HepG2 (cell line): ENCODE results near the gene TSC22D1. TPM values are rescaled to one million over a fixed set of nuclear protein-coding genes. Genes with fewer than 3 reads are reported as not detected.

Experiments
- ATAC-seq: fragments of 200-7000 bp; cut with Tn5 transposase; 3 replicates; pipeline ENCODE4 v1.9.1; 2020; ENCODE audit warnings: mild to moderate bottlenecking, moderate library complexity
- BruUV-seq: library from RNA; stranded (reverse); fragments of 400-500 nt; replicated peaks from 2 replicates; lab custom pipeline; 2021; lab: Mats Ljungman, UMichigan
- CTCF ChIA-PET: fragments of 300-600 bp; formaldehyde crosslinking; extraction: SDS; loops from one replicate; lab custom pipeline; 2021; ENCODE audit warnings: low total read pairs, inconsistent platforms, low intra/inter-chr PET ratio; lab: Yijun Ruan, JAX
- POLR2A ChIA-PET: fragments of 350-600 bp; sonication (Branson Sonifier 250); formaldehyde crosslinking; loops from one replicate; lab custom pipeline; 2020; ENCODE audit warnings: antibody characterized with exemption, inconsistent platforms; lab: Yijun Ruan, JAX
- DNase-seq: peaks from one replicate; pipeline ENCODE4 v3.0.0-alpha.2; 2015; ENCODE audit warnings: low spot score
- FAIRE-seq: peaks from 3 replicates; lab custom pipeline; 2011; peaks lifted over from hg19 to GRCh38; lab: Jason Lieb, UNC
- H2AFZ ChIP-seq: one replicate; pipeline ENCODE4 v1.6.1; 2011; ENCODE audit warnings: low read length, inconsistent platforms
- H3K27ac ChIP-seq: fragments of 300-600 bp; 3 replicates; pipeline ENCODE4 v1.8.0; 2011; ENCODE audit warnings: mixed run types, mild to moderate bottlenecking, mixed read lengths, low read length, inconsistent platforms; ENCODE audit not compliant: insufficient read depth; ENCODE audit errors: extremely low read length
- H3K27me3 ChIP-seq, 2 experiments: fragments of 200-600 bp in 1 of 2; 2 replicates in 1 of 2; 3 replicates in 1 of 2; pipeline versions ENCODE4 v1.6.0 to v1.8.0; 2011; ENCODE audit warnings: low read length in 2 of 2, mild to moderate bottlenecking in 2 of 2, moderate library complexity in 2 of 2, inconsistent platforms in 1 of 2; ENCODE audit not compliant: insufficient read depth in 2 of 2, control insufficient read depth in 1 of 2
- H3K36me3 ChIP-seq, 2 experiments: fragments of 200-600 bp in 1 of 2; replicated peaks in 1 of 2; 2 replicates in 1 of 2; 3 replicates in 1 of 2; pipeline versions ENCODE4 v1.5.1 to v1.8.0; 2011; ENCODE audit warnings: low read length in 2 of 2, inconsistent platforms in 1 of 2; ENCODE audit not compliant: insufficient read depth in 2 of 2, control insufficient read depth in 1 of 2
- H3K4me1 ChIP-seq: 2 replicates; pipeline ENCODE4 v1.5.1; 2012; ENCODE audit warnings: low read length, inconsistent platforms; ENCODE audit not compliant: insufficient read depth
- H3K4me2 ChIP-seq: 2 replicates; pipeline ENCODE4 v1.6.0; 2011; ENCODE audit warnings: low read depth, low read length, inconsistent platforms
- H3K4me3 ChIP-seq, 3 experiments: fragments of 200-600 bp in 1 of 3; sonication (generic), shearing (Covaris generic) in 1 of 3; replicated peaks in 1 of 3; 2 replicates each; pipeline ENCODE4 v1.5.1; 2011 to 2016; ENCODE audit warnings: low read length in 3 of 3, inconsistent platforms in 2 of 3, low read depth in 2 of 3, mild to moderate bottlenecking in 2 of 3, control low read depth in 1 of 3, mixed read lengths in 1 of 3; ENCODE audit not compliant: insufficient read depth in 1 of 3
- H3K79me2 ChIP-seq: one replicate; pipeline ENCODE4 v1.6.1; 2011; ENCODE audit warnings: low read length, inconsistent platforms; ENCODE audit not compliant: insufficient read depth
- H3K9ac ChIP-seq: 2 replicates; pipeline ENCODE4 v1.6.0; 2011; ENCODE audit warnings: mild to moderate bottlenecking, low read depth, low read length, inconsistent platforms; ENCODE audit not compliant: insufficient read depth
- H3K9me3 ChIP-seq: 2 replicates; pipeline ENCODE4 v1.5.1; 2012; ENCODE audit warnings: mild to moderate bottlenecking, low read length
- H4K20me1 ChIP-seq: 2 replicates; pipeline ENCODE4 v1.6.0; 2011; ENCODE audit warnings: inconsistent platforms, mild to moderate bottlenecking, low read length, moderate library complexity; ENCODE audit not compliant: insufficient read depth
- FOXA1 ChIP-seq, 2 experiments: fragments of 450-650 bp in 1 of 2; sonication (generic) in 1 of 2; formaldehyde crosslinking in 1 of 2; IDR thresholded peaks; 2 replicates each; pipeline versions ENCODE4 v1.4.0 to v1.6.1; 2016 to 2020; ENCODE audit warnings: missing genetic modification reagents in 1 of 2
- HMG20B ChIP-seq: conservative IDR thresholded peaks from 2 replicates; pipeline ENCODE4 v1.6.1; 2016; ENCODE audit warnings: missing genetic modification reagents, missing compliant biosample characterization
- HMGA1 ChIP-seq: sonication (generic); formaldehyde crosslinking; conservative IDR thresholded peaks from 2 replicates; pipeline ENCODE4 v1.4.0; 2020; ENCODE audit warnings: missing genetic modification reagents
- HNRNPUL1 ChIP-seq: fragments of 200-400 bp; formaldehyde crosslinking; IDR thresholded peaks from 2 replicates; pipeline ENCODE4 v1.6.1; 2017; ENCODE audit warnings: low read depth, mild to moderate bottlenecking, low read length, moderate library complexity
- PAXIP1 ChIP-seq: sonication (generic); formaldehyde crosslinking; conservative IDR thresholded peaks from 2 replicates; pipeline ENCODE4 v1.4.0; 2020; ENCODE audit warnings: mild to moderate bottlenecking, missing genetic modification reagents, moderate library complexity
- SMYD3 ChIP-seq: sonication (generic); formaldehyde crosslinking; IDR thresholded peaks from 2 replicates; pipeline ENCODE4 v1.8.1; 2023; ENCODE audit warnings: mild to moderate bottlenecking, missing genetic modification reagents
- ZNF10 ChIP-seq: sonication (generic); formaldehyde crosslinking; IDR thresholded peaks from 2 replicates; pipeline ENCODE4 v1.4.0; 2020; ENCODE audit warnings: mild to moderate bottlenecking, low read depth, missing genetic modification reagents, borderline replicate concordance
- ZNF3 ChIP-seq: IDR thresholded peaks from 2 replicates; pipeline ENCODE4 v1.7.0; 2017; ENCODE audit warnings: inconsistent platforms
- ZNF451 ChIP-seq: sonication (generic); formaldehyde crosslinking; IDR thresholded peaks from 2 replicates; pipeline ENCODE4 v1.5.0; 2020; ENCODE audit warnings: mild to moderate bottlenecking, missing genetic modification reagents
- ZNF569 ChIP-seq: sonication (generic); formaldehyde crosslinking; IDR thresholded peaks from 2 replicates; pipeline ENCODE4 v1.5.0; 2020; ENCODE audit warnings: mild to moderate bottlenecking, missing genetic modification reagents, moderate library complexity, borderline replicate concordance
- ZNF572 ChIP-seq: sonication (generic); formaldehyde crosslinking; IDR thresholded peaks from 2 replicates; pipeline ENCODE4 v1.5.1; 2020; ENCODE audit warnings: mild to moderate bottlenecking, missing genetic modification reagents
- ZNF672 ChIP-seq: sonication (generic); formaldehyde crosslinking; IDR thresholded peaks from 2 replicates; pipeline ENCODE4 v1.8.1; 2022; ENCODE audit warnings: missing genetic modification reagents
- ZNF850 ChIP-seq: sonication (generic); formaldehyde crosslinking; conservative IDR thresholded peaks from 2 replicates; pipeline ENCODE4 v1.9.0; 2021; ENCODE audit warnings: mild to moderate bottlenecking, missing genetic modification reagents
- ZXDC ChIP-seq: sonication (generic); formaldehyde crosslinking; IDR thresholded peaks from 2 replicates; pipeline ENCODE4 v1.5.0; 2020; ENCODE audit warnings: mild to moderate bottlenecking, missing genetic modification reagents
- WGBS: methylation state at CpG from one replicate; pipeline ENCODE4 v1.1.6; 2017; ENCODE audit warnings: low lambda C conversion rate; 5-methylcytosine and 5-hydroxymethylcytosine counted together
- in situ Hi-C: cut with HindIII; loops from 2 replicates; pipeline ENCODE4 v1.10.0; 2017; ENCODE audit warnings: low pct_unique_long_range_greater_than_20kb; ENCODE audit not compliant: extremely low pct_ligation_motif_present
- intact Hi-C: fragments of 100-400 bp; cut with micrococcal nuclease; formaldehyde crosslinking; loops from one replicate; pipeline ENCODE4 v1.10.0; 2022; ENCODE audit not compliant: unreplicated experiment
- polyA plus RNA-seq, 8 experiments: library from polyadenylated mRNA; depleted of rRNA in 3 of 8; stranded (reverse) in 7 of 8; unstranded in 1 of 8; fragments of >200 nt; fragmentation: Illumina TruSeq in 4 of 8; extraction: Trizol in 4 of 8; gene quantifications; 2 replicates each; pipeline versions ENCODE4 v1.2.1 to v1.2.3, GENCODE V29; 2011 to 2016; ENCODE audit warnings: low read depth in 4 of 8, missing spikeins in 1 of 8, mixed read lengths in 1 of 8; ENCODE audit not compliant: insufficient read depth in 1 of 8
- total RNA-seq, 5 experiments: library from RNA; depleted of rRNA; stranded (reverse); fragments of >200 nt; fragmentation: Illumina TruSeq; extraction: Trizol; gene quantifications; 2 replicates each; pipeline ENCODE4 v1.2.3, GENCODE V29; 2016; ENCODE audit warnings: low read depth in 1 of 5

The TSC22D1 gene
- total and polyA plus RNA-seq, 2 of the 13 experiments (the other 11 are each of a cell fraction or from before 2014, with no cell fraction given) = 18.4 to 35.7 TPM

DNA sequence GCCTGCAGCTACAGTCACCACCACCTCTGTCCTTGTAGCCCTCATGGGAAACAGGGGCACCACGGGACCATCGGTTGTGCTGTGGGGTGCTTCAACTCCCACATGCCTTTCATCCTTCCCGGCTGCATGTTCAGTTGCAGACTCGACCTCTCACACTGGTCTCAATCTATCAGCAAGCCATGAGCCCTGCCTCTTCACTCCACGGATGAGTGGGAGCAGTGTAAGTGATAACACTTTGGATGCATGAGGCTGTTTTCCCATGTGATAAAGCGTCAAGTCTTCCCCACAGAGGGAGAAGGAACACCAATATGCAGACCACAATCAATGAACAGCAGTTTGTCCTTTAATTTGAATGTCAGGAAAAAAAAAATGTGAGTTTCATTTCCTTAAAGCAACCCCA lies 190.3 kb downstream of the TSC22D1 start:
- FAIRE-seq (no peak), DNase-seq (no peak), ATAC-seq (no peak)
- H3K36me3 ChIP-seq = no peaks in the 10 kb centered on the region
- intact Hi-C loops = no loop called here
- H3K27ac ChIP-seq = no peak overlapping the region
- no peaks in the 10 kb centered on the region for H4K20me1 ChIP-seq
- peaks cover 18% of the 10 kb centered on the region for H3K4me1 ChIP-seq
- no TSS peak for BruUV-seq
- H3K4me3 ChIP-seq = no peak overlapping the region
- H3K9ac ChIP-seq = no peak overlapping the region
- H2AFZ ChIP-seq = no peak overlapping the region
- H3K27me3 ChIP-seq = no peaks in the 10 kb centered on the region
- CTCF ChIA-PET = no interaction called here
- no peak overlapping the region for H3K4me2 ChIP-seq
- no peaks in the 10 kb centered on the region for H3K79me2 ChIP-seq
- no peaks in the 10 kb centered on the region for H3K9me3 ChIP-seq
- in situ Hi-C loops = no loop called here
- TF ChIP-seq ZNF3 (no peak), HMG20B (CRISPR knock-in tag) (no peak), PAXIP1 (no peak), ZNF451 (no peak), ZNF10 (CRISPR knock-in tag) (no peak), HNRNPUL1 (no peak), ZNF672 (no peak), ZNF850 (CRISPR knock-in tag) (no peak), ZNF569 (CRISPR knock-in tag) (no peak), HMGA1 (CRISPR knock-in tag) (no peak), SMYD3 (CRISPR knock-in tag) (no peak), FOXA1 (IDR thresholded peaks at IDR 0.05) (no peak), FOXA1 (CRISPR knock-in tag; IDR thresholded peaks at IDR 0.05) (no peak), ZNF572 (CRISPR knock-in tag) (no peak), ZXDC (CRISPR knock-in tag) (no peak)
- 54% methylated on average over 6 of the region's 6 CpGs for WGBS
- POLR2A ChIA-PET = no interaction called here
